DOHH2 (cell line): Measurements from ENCODE around the gene AIG1.

ENCODE experiments used
- CTCF ChIP-seq: fragments of 200-600 bp; sonication (generic); IDR thresholded peaks from one replicate; pipeline ENCODE4 v1.5.1; 2014; ENCODE audit warnings: antibody characterized with exemption, mild to moderate bottlenecking, low read depth, low read length; ENCODE audit not compliant: poor library complexity, severe bottlenecking
- EZH2phosphoT487 ChIP-seq: fragments of 200-600 bp; sonication (generic); IDR thresholded peaks from 2 replicates; pipeline ENCODE4 v1.6.1; 2017; ENCODE audit warnings: borderline replicate concordance, mild to moderate bottlenecking, antibody characterized with exemption, low read length, moderate library complexity, mixed read lengths

- TF ChIP-seq CTCF: no peak
- TF ChIP-seq EZH2phosphoT487: no peak
Measured at GRCh38 chr6:143160015-143160414, 99.3 kb downstream of the AIG1 start.
